ENCODE results near the gene VAMP3.
A peak's percentile ranks its signal among the peaks of the same experiment; 100 is the strongest.

VAMP3 gene, protein sequence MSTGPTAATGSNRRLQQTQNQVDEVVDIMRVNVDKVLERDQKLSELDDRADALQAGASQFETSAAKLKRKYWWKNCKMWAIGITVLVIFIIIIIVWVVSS

DNA sequence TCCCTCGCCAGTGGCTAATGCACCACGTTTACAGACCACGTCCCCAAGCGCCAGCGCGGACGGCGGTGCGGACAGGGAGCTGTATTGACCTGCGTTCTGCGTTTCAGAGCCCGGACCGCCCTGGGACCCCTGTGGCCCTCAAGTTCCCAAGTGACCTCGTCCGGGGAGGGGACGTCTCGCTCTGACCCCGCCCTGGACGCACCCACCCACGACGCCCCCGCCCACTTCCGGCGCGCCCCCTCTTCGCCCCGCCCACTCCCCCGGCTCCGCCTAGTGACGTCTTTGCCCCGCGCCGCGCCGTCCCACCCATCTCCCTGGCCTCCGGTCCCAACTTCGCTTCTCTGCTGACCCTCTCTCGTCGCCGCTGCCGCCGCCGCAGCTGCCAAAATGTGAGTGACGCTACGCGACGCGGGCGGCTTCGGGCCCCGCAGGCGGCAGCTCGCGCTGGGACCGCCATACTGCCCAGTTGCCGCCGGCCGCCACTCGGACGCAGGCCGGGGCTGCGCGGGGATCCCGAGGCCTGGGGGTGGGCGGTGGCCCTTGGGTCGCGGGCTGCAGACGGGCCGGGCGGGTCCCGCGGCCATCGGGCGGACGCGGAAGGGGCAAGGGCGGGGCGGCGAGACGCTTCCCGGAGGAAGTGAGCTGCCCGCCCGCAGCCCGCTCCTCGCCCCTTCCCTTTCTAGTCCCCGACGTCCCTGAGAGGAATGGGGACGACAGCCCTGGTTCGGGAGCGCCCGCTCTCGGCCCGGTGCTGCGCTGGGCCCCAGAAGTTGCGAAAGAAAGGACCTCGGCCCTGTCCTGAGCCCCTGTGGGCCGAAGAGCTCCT is at the start of gene VAMP3:
VAMP3 (plus strand) TSS at position 300 of the 826 bp plus-strand sequence; CDS start at position 388, 88 bp downstream.
- FAIRE-seq: no peak

DNA sequence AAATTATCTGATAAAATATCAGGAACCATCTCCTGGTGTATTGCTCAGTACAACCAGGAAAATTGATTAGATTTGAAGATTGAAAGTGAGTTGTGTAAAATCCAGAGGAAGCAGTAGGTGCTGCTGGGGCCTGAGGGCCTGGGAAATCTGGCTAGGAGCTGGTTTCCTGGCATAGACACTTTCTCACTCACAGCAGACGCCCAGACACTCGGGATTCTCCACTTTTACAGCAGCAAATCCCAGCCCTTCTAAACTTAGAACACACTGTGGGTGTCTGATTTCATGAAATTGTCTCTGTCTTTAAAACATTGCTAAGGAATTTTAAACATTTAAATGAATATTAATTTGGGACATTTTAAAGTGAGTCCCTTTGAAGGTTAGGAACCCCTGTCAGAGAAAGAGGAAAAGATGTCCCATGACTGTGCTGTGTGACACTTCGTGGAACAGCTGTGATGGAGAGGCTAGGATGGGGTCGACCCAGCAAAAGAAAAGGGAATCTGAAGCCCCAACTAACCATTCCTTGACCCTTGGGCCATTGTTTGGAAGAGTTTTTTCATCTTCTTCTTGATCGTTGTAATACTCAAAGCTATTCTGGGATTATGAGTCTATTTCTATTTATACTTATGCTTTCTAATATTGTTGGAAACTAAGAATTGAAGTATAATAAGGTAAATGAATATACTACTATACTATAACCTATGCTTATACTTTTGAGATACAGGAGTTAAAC is 49.0 kb upstream of the VAMP3 start:
- no peak for FAIRE-seq

- no peak for FAIRE-seq
These were observed 48.5 kb upstream of the VAMP3 start for GRCh38 chr1:7722670-7723012.

DNA sequence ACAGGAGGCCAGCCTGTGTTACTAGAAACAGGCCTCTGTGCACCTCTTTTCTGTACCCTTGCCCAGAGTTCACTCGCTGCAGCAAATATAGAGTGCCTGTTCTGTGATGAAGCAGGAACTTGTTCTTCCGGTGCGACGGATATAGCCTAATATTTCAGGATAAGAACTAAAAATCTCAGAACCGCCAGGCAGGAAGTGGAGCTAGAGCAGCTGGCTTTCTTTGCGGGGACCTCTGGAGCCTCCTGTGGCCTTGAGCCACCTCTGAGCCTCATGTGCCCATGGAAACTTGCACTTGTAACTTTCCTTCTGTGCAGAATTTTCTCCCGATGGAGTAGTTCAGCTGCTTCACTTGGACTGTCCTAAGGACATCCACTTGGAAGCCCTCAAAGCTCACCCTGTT is 44.5 kb upstream of the VAMP3 start:
- FAIRE-seq: no peak

- no peak for FAIRE-seq
These were observed 43.2 kb upstream of the VAMP3 start for GRCh38 chr1:7727809-7728471.

DNA sequence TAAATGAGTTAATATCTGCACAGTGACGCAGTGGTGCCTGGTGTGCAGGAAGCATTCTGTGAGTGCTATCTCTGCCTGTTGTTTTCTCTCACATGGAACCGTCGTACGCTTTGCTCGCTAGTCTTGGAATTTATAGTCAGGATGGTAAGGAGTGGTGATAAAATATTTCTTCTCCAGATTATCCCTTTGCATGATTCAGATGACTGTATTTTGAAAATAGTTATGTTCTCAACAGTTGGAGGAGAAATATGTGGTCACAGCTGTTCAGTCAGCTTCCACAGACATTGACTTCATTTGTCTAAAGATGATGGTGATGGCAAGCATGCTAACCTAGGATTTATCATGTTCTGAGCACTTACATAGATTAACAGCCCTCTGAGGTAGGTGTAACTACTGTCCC is 41.3 kb upstream of the VAMP3 start:
- FAIRE-seq: no peak

- FAIRE-seq: no peak
These were observed 38.8 kb upstream of the VAMP3 start for GRCh38 chr1:7732331-7732730.

- no peak for FAIRE-seq
These were observed 37.8 kb upstream of the VAMP3 start for GRCh38 chr1:7733276-7733675.

DNA sequence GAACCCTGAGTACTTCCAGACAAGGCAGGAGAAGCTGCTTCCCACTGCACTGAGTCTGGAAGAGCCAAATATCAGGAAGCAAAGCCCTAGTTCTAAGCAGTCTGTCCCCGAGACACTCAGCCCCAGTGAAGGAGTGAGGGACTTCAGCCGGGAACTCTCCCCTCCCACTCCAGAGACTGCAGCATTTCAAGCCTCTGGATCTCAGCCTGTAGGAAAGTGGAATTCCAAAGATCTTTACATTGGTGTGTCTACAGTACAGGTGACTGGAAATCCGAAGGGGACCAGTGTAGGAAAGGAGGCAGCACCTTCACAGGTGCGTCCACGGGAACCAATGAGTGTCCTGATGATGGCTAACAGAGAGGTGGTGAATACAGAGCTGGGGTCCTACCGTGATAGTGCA is 33.1 kb upstream of the VAMP3 start:
- no peak for FAIRE-seq

GRCh38 chr1:7743346-7743745 is 27.8 kb upstream of the VAMP3 start:
- no peak for FAIRE-seq

GRCh38 chr1:7744882-7745281 is 26.2 kb upstream of the VAMP3 start:
- FAIRE-seq: no peak

DNA sequence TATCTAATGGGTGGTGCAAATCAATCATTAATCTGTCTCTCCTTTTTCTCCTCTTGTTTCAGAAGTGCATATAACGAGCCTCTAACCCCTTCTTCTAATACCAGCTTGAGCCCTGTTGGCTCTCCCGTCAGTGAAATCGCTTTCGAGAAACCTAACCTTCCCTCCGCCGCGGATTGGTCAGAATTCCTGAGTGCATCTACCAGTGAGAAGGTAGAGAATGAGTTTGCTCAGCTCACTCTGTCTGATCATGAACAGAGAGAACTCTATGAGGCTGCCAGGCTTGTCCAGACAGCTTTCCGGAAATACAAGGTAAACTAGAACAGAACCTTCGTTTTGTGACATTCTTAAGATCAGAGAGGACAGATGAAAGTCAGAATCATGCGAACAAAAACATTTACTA is 25.3 kb upstream of the VAMP3 start:
- FAIRE-seq: no peak

DNA sequence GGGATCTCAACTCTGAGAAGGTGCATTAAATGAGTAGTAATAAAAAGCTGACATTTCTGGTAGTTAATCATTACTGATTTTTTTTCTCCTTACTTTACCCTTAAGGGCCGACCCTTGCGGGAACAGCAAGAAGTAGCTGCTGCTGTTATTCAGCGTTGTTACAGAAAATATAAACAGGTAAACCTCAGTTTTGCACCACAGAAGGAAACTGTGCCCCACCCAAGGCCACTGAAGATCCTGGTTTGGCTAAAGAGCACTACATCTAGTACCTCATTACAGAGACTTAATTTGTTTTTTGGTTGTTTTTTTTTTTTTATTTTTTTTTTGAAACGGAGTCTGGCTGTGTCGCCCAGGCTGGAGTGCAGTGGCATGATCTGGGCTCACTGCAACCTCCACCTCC is 23.5 kb upstream of the VAMP3 start:
- no peak for FAIRE-seq

DNA sequence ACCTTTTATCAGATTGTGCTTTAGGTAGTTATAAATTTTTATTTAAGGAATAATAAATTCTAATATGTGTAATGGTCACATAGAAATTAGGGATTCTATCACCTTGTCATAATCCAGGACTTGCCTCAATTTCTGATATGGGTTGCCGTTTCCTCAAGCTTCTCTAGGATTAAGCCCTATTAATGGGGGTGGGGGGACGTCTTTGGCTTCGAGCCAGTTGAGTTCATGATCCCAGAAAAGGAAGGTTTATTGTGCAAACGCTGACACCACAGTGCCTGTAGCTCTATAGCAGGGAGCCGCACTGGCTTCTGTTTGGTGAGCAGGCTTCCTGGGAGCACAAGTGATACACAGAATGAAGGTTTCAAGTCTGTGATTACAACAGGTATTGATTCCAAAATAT is 22.0 kb upstream of the VAMP3 start:
- FAIRE-seq: no peak

GRCh38 chr1:7751174-7751573 is 19.9 kb upstream of the VAMP3 start:
- no peak for FAIRE-seq

DNA sequence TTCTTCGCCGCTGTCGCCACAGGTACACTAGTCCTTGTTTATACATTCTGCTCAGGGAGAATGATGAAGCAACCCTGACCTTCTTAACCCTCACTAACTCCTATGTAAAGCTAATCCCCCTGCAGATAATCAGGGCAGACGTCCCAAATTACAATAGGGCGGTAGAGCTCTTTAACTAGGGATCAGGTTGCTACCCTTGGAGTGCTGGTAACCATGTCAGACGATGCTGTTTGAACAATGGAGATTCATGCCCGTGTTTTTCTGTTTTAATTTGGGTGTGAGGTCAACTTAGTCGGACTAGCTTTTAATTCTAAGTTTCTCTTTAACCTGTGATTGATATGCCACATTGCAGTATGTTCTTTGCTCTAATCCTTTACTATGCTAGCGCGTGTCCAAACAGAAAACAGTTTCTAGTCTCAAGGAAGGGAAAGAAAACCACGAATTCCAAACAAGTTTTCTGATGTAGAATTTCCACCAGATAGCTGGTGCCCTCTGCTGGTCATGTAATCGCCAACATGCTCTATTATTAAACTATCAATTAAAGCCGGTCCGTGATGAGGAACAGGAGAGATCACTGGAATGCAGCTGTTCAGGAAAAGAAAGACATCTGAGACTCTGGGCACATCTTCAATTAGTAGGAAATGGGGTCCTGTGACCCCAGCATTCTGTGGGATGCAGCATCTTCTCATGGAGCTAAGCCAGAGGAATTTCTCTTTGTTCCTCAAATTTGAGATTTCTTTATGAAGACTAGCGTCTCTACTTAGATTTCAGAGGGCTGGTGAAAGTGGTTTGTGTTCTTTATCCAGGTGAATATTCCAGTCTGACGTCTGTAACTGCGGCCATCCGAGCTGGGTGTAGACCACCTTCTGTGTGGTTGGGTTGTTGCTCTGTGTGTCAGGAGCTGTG is 18.3 kb upstream of the VAMP3 start:
- FAIRE-seq: peak; percentile 83

DNA sequence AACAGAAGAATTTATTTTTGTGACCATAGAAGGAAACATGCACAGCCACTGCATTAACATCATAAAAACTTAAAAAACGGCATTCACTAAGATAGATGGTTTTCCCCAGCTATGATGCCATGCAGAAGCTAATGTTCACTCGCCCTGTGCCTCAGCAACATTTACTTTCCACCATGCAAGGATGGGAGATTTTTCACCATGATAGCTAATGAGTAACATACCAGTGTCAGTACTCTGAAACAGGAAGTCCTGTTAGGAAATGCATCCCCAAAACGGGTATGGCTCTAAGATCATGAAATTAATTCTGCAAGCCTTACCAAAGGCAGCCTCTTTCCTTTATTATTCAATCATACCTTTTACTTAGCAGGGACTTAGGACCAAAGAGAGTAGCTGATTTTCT is 17.5 kb upstream of the VAMP3 start:
- FAIRE-seq: no peak

DNA sequence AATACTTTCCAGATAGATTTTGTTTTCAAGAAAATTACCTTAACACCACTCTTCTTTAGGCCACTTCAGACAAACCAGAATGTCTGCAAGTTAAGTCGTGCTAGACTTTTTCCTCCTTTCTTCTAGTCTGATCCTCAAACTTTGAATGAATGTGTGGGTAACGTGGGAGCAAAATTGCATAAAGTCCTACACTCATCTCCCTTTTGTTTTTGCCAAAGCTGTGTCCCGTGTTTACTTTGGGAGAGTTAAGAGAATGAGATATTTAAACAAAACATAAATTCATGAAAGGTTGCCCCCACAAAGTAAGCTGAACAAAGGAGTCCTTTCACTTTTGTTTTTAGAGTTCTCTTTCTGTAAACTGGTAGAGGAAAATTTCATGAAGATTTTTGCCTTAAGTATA is 16.9 kb upstream of the VAMP3 start:
- no peak for FAIRE-seq

- FAIRE-seq: peak; percentile 54
These were observed 15.6 kb upstream of the VAMP3 start for GRCh38 chr1:7755448-7755847.

GRCh38 chr1:7760245-7760644 is 10.9 kb upstream of the VAMP3 start:
- FAIRE-seq: no peak

DNA sequence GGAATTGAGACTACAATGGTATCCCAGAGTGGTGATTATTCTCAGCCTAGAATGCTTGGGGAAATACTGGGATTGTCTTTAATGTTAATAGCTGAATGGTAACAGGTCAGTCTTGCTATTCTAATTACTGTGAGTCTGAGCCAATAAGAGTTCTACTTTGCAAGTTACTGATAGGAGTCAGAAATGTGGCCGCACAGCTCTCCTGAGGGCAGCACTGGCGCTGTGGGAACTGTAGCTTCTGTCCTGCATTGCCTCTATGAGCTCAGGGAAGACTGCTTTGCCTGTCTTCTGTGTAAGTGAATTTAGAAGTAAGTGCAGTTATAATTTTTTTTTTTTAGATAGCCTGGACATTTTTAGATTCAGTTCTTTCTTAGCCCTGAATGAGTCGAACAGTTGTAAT is 10.0 kb upstream of the VAMP3 start:
- no peak for FAIRE-seq

DNA sequence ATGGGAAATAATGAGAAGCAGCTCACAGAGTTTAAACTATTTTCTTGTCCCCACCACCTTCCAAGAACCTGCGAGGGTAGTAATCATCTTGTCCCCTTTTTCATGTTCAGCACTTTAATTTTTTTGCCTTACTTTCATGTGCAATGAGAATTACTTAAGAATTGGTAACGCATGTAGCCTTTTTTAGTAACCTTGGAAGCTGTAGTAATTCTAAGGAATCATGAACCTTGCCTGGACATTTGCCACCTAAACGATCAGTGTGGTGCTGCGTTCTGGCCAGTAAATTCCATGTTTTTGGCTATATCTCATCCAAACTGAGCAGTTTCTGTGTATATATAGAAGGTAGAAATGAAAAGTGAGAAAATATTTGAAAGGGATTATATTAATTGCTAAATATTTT is 3.9 kb upstream of the VAMP3 start:
- no peak for FAIRE-seq

- FAIRE-seq: no peak
These were observed 2.5 kb upstream of the VAMP3 start for GRCh38 chr1:7768583-7768982.
